Measurements from ENCODE around the gene FTO.

Gene FTO

GRCh38 chr16:54106057-54106456 lies 402.1 kb downstream of the FTO start:
- DNase-seq = no peak

GRCh38 chr16:54107583-54108202 lies 403.7 kb downstream of the FTO start:
- no peak for DNase-seq

GRCh38 chr16:54110016-54110981 lies 406.3 kb downstream of the FTO start:
- DNase-seq = no peak

- no peak for DNase-seq
Measured at GRCh38 chr16:54112451-54113206, 408.7 kb downstream of the FTO start.

- no peak for DNase-seq
Measured at GRCh38 chr16:54115558-54115957, 411.6 kb downstream of the FTO start.

GRCh38 chr16:54116124-54116655 lies 412.2 kb downstream of the FTO start:
- DNase-seq = no peak

GRCh38 chr16:54118846-54119245 lies 414.9 kb downstream of the FTO start:
- no peak for DNase-seq

- DNase-seq = no peak
Measured at GRCh38 chr16:54120846-54121480, 417.0 kb downstream of the FTO start.

- no peak for DNase-seq
Measured at GRCh38 chr16:54121539-54122295, 417.8 kb downstream of the FTO start.

- no peak for DNase-seq
Measured at GRCh38 chr16:54123766-54124165, 419.8 kb downstream of the FTO start.

GRCh38 chr16:54125751-54126655 lies 422.0 kb downstream of the FTO start:
- DNase-seq = no peak

- no peak for DNase-seq
Measured at GRCh38 chr16:54126907-54127306, 423.0 kb downstream of the FTO start.

GRCh38 chr16:54128629-54129234 lies 424.8 kb downstream of the FTO start:
- DNase-seq = no peak

- no peak for DNase-seq
Measured at GRCh38 chr16:54129810-54130209, 425.9 kb downstream of the FTO start.

GRCh38 chr16:54135361-54136275 lies 431.7 kb downstream of the FTO start:
- no peak for DNase-seq

- no peak for DNase-seq
Measured at GRCh38 chr16:54136276-54136625, 432.3 kb downstream of the FTO start.

GRCh38 chr16:54140057-54140787 lies 436.3 kb downstream of the FTO start:
- no peak for DNase-seq

GRCh38 chr16:54140788-54141136 lies 436.8 kb downstream of the FTO start:
- DNase-seq = no peak

- no peak for DNase-seq
Measured at GRCh38 chr16:54142787-54143186, 438.8 kb downstream of the FTO start.
